Thyroid gland (tissue), 4 donors: ENCODE data around the gene EDIL3. TPM values are rescaled to one million over a fixed set of nuclear protein-coding genes. Genes with fewer than 3 reads are reported as not detected.
"Not testable (repeated sequence)": the region's sequence is repeated elsewhere in the genome, so short reads cannot be mapped to it uniquely, and the experiment has no call there.

Experiments used
- DNase-seq, 2 donors: peaks; one replicate each; pipeline ENCODE4 v3.0.0-alpha.2; 2019
- H3K27ac ChIP-seq, 3 donors: fragments of 200-600 bp; sonication (generic); 1 replicate in 2 of 3; 2 replicates in 1 of 3; pipeline ENCODE4 v1.5.1; 2016 to 2019; ENCODE audit warnings: mild to moderate bottlenecking in 1 of 3, moderate library complexity in 1 of 3
- H3K27me3 ChIP-seq: fragments of 200-600 bp; sonication (generic); one replicate; pipeline ENCODE4 v1.5.1; 2019
- H3K36me3 ChIP-seq, 2 donors: fragments of 200-600 bp; sonication (generic); one replicate each; pipeline ENCODE4 v1.5.1; 2016 to 2019
- H3K4me1 ChIP-seq, 2 donors: fragments of 200-600 bp; sonication (generic); one replicate each; pipeline ENCODE4 v1.5.1; 2017 to 2019
- H3K4me3 ChIP-seq, 3 donors: fragments of 200-600 bp; sonication (generic); replicated peaks in 1 of 3; 1 replicate in 2 of 3; 2 replicates in 1 of 3; pipeline ENCODE4 v1.5.1; 2016; ENCODE audit warnings: mild to moderate bottlenecking in 1 of 3
- H3K9me3 ChIP-seq: fragments of 200-600 bp; sonication (generic); one replicate; pipeline ENCODE4 v1.5.1; 2017
- POLR2A ChIP-seq, 2 donors: fragments of 450-650 bp; IDR thresholded peaks; one replicate each; pipeline ENCODE4 v1.6.1; 2017; ENCODE audit warnings: antibody characterized with exemption in 2 of 2, mild to moderate bottlenecking in 2 of 2, moderate library complexity in 1 of 2
- WGBS, 2 donors: methylation state at CpG; one replicate each; pipeline ENCODE4 v1.1.5; 2017; 5-methylcytosine and 5-hydroxymethylcytosine counted together
- intact Hi-C: fragments of 100-400 bp; cut with DNase I; formaldehyde crosslinking; loops from one replicate; pipeline ENCODE4 v1.15.1; 2023
- total RNA-seq, 4 donors: library from RNA; depleted of rRNA; stranded (reverse); fragments of >200 nt; gene quantifications; one replicate each; pipeline ENCODE4 v1.2.3, GENCODE V29; 2016
- TF ChIP-seq, protein P1 (sequence below), 6 experiments: fragments of 200-600 bp in 3 of 6; fragments of 450-650 bp in 3 of 6; sonication (generic) in 3 of 6; IDR thresholded peaks; one replicate each; pipeline ENCODE4 v1.5.1; 2016 to 2019; ENCODE audit warnings: antibody characterized with exemption in 6 of 6, mild to moderate bottlenecking in 2 of 6, inconsistent platforms in 1 of 6, moderate library complexity in 1 of 6

The EDIL3 gene
- total RNA-seq, 4 donors from 2014 or later, result 2.0 to 5.5 (median 3.3) TPM

DNA sequence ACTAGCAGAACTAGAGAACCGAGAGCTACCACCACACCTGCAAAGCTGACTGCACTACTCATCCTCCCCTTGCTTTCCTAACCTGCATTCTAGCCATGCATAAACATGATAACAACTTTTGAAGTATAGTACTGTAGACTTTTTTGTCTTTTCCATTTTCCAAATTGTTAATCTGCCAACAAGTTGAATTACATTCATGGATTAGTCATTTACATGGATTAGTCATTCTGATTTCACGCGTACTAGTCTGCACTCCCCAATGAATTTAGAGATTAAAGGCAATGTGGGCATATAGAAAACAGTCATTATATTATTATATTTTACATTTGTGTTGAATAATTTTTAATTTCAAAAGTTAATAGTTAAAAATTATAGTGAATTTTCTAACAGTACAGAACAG lies 81.4 kb downstream of the EDIL3 start:
- intact Hi-C loops, result no loop called here
- Histone ChIP-seq H3K36me3 (no peaks in the 10 kb centered on the region), H3K4me3 (no peak overlapping the region), H3K27ac (no peak overlapping the region), H3K27me3 (no peaks in the 10 kb centered on the region), H3K9me3 (no peaks in the 10 kb centered on the region), H3K4me1 (peaks cover 0 to 3% of the 10 kb centered on the region in 2 donors)
- TF ChIP-seq, protein P1, sequence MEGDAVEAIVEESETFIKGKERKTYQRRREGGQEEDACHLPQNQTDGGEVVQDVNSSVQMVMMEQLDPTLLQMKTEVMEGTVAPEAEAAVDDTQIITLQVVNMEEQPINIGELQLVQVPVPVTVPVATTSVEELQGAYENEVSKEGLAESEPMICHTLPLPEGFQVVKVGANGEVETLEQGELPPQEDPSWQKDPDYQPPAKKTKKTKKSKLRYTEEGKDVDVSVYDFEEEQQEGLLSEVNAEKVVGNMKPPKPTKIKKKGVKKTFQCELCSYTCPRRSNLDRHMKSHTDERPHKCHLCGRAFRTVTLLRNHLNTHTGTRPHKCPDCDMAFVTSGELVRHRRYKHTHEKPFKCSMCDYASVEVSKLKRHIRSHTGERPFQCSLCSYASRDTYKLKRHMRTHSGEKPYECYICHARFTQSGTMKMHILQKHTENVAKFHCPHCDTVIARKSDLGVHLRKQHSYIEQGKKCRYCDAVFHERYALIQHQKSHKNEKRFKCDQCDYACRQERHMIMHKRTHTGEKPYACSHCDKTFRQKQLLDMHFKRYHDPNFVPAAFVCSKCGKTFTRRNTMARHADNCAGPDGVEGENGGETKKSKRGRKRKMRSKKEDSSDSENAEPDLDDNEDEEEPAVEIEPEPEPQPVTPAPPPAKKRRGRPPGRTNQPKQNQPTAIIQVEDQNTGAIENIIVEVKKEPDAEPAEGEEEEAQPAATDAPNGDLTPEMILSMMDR (IDR thresholded peaks at IDR 0.05), result no peak
- TF ChIP-seq POLR2A (IDR thresholded peaks at IDR 0.05), result no peak
- DNase-seq, result no peak
- 81 to 87% methylated on average over 3 of the region's 3 CpGs for WGBS, 2 donors

DNA sequence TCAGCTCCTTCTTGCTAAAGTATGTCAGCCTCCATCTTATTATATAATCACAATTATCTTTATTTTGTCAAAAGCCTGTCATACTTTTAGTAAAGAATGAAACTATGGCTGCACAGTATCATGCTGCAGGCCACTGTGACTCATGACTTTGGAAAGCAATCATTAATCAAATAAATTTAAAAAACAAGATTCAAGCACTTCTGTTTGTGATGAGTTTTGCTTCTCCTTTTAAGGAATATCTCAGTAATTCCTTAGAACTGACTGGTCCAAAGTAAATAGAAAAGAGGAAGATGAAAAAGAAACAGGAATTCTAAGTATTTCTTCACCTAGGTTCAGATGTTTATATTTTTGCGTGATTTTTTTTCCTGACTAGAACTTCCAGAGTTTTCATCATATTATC lies 83.1 kb downstream of the EDIL3 start:
- intact Hi-C loops, result no loop called here
- 75 to 76% methylated on average over 1 of the region's 1 CpG for WGBS, 2 donors
- H3K9me3 ChIP-seq, result no peaks in the 10 kb centered on the region
- TF ChIP-seq, protein P1 (IDR thresholded peaks at IDR 0.05), result no peak
- no peak for TF ChIP-seq POLR2A (IDR thresholded peaks at IDR 0.05)
- H3K36me3 ChIP-seq, result no peaks in the 10 kb centered on the region
- H3K4me1 ChIP-seq, result peaks cover 0 to 3% of the 10 kb centered on the region in 2 donors
- no peaks in the 10 kb centered on the region for H3K27me3 ChIP-seq
- no peak overlapping the region for H3K4me3 ChIP-seq
- no peak overlapping the region for H3K27ac ChIP-seq
- no peak for DNase-seq

DNA sequence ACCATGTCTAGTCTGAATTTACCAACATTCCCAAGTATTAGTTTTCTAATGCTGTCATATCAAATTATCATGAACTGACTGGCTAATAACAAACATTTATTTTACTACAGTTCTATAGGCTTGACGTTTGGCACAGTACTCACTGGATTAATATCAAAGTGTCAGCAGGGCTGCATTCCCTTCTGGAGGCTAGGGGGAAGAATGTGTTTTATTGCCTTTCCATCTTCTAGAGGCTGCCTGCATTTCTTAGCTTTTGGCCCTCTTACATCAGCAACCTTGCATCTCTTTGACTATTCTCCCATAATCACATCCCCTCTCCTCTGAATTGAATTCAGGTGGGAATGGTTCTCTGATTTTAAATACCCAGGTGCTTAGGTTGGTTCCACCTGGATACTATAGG lies 84.7 kb downstream of the EDIL3 start:
- Histone ChIP-seq H3K36me3 (no peaks in the 10 kb centered on the region), H3K4me3 (no peak overlapping the region), H3K27me3 (no peaks in the 10 kb centered on the region), H3K4me1 (peaks cover 0 to 2% of the 10 kb centered on the region in 2 donors), H3K9me3 (no peaks in the 10 kb centered on the region), H3K27ac (no peak overlapping the region)
- TF ChIP-seq POLR2A (IDR thresholded peaks at IDR 0.05), result no peak
- TF ChIP-seq, protein P1 (IDR thresholded peaks at IDR 0.05), result no peak
- intact Hi-C loops, result no loop called here
- no peak for DNase-seq
- 54 to 70% methylated on average over 1 of the region's 1 CpG for WGBS, 2 donors

DNA sequence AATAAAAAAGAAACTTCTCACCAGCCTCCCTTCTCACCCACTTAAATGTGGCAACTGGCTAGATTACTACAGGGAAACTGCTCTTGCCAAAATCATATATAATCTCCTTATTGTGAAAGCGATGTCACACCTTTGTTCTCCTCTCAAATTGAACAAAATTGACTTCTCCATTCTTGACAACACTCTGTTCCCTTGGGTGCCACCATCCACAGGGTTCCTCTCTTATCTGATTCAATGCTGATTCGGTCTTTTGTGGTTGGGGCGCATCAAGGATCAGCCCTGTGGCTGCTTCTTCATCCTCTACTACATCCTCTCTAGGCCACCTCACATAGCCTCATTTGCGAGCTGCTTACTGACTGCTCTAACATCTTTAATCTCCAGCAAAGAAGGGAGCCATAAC lies 86.1 kb downstream of the EDIL3 start:
- Histone ChIP-seq H3K27ac (no peak overlapping the region), H3K4me1 (no peaks in the 10 kb centered on the region), H3K9me3 (no peaks in the 10 kb centered on the region), H3K4me3 (no peak overlapping the region), H3K27me3 (no peaks in the 10 kb centered on the region), H3K36me3 (no peaks in the 10 kb centered on the region)
- 89 to 98% methylated on average over 4 of the region's 4 CpGs for WGBS, 2 donors
- TF ChIP-seq, protein P1 (IDR thresholded peaks at IDR 0.05), result no peak
- TF ChIP-seq POLR2A (IDR thresholded peaks at IDR 0.05), result no peak
- DNase-seq, result no peak
- intact Hi-C loops, result no loop called here

DNA sequence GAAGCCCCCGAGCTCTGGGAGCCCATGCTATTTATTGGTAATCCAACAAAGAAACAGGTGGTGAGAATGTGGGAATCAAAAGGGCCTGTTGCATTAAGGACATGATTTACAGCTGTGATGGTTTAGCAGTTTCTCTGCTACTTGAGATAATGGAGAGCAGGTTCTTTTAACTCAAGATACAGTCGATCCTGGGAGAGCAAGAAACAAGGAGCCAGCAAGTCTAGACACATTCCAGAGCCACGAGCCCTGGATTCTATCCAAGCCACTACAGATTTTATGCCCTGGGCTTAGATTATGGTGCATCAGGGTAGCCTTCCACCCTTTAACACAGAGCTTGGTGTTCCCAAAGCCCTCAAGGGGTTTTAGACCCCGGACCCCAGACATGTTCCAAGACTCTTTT lies 87.0 kb downstream of the EDIL3 start:
- WGBS, 2 donors, result 59 to 62% methylated on average over 4 of the region's 4 CpGs
- H3K4me3 ChIP-seq, DNase-seq, H3K4me1 ChIP-seq, intact Hi-C loops, H3K27me3 ChIP-seq, H3K27ac ChIP-seq, H3K9me3 ChIP-seq, H3K36me3 ChIP-seq: not testable (repeated sequence)
